HepG2 (cell line): ENCODE data around the gene MPPE1. TPM values are rescaled to one million over a fixed set of nuclear protein-coding genes. Genes with fewer than 3 reads are reported as not detected.

ENCODE experiments used
- ATF1 ChIP-seq: IDR thresholded peaks from 2 replicates; pipeline ENCODE4 v1.6.1; 2016; ENCODE audit warnings: mild to moderate bottlenecking, control low read depth
- CENPX ChIP-seq: sonication (generic); formaldehyde crosslinking; IDR thresholded peaks from 2 replicates; pipeline ENCODE4 v1.9.0; 2021; ENCODE audit warnings: mild to moderate bottlenecking, missing genetic modification reagents, moderate library complexity
- GABPA ChIP-seq, 2 experiments: IDR thresholded peaks; 2 replicates each; pipeline ENCODE4 v1.6.1; 2011 to 2016; ENCODE audit warnings: low read depth in 2 of 2, low read length in 1 of 2, missing biosample characterization in 1 of 2, missing genetic modification characterization in 1 of 2
- KDM1A ChIP-seq: IDR thresholded peaks from 2 replicates; pipeline ENCODE4 v1.6.1; 2016; ENCODE audit warnings: missing compliant biosample characterization
- KMT2A ChIP-seq: sonication (generic); formaldehyde crosslinking; IDR thresholded peaks from 2 replicates; pipeline ENCODE4 v1.4.0; 2020; ENCODE audit warnings: missing genetic modification reagents
- MTF2 ChIP-seq: sonication (generic); formaldehyde crosslinking; IDR thresholded peaks from 2 replicates; pipeline ENCODE4 v1.5.0; 2020; ENCODE audit warnings: missing genetic modification reagents, borderline replicate concordance
- NFIB ChIP-seq: sonication (generic); formaldehyde crosslinking; IDR thresholded peaks from 2 replicates; pipeline ENCODE4 v1.9.0; 2021; ENCODE audit warnings: missing genetic modification reagents, mild to moderate bottlenecking, borderline replicate concordance
- RELA ChIP-seq: sonication (generic); formaldehyde crosslinking; IDR thresholded peaks from 2 replicates; pipeline ENCODE4 v1.4.0; 2020; ENCODE audit warnings: missing genetic modification reagents
- SUZ12 ChIP-seq: fragments of 150-350 bp; IDR thresholded peaks from 2 replicates; pipeline ENCODE4 v1.6.1; 2014; ENCODE audit warnings: low read depth, low read length
- ZBTB7A ChIP-seq: sonication (generic); formaldehyde crosslinking; IDR thresholded peaks from 2 replicates; pipeline ENCODE4 v1.8.0; 2022; ENCODE audit warnings: mild to moderate bottlenecking, missing genetic modification reagents
- ZNF552 ChIP-seq: sonication (generic); formaldehyde crosslinking; IDR thresholded peaks from 2 replicates; pipeline ENCODE4 v1.9.0; 2022; ENCODE audit warnings: missing genetic modification reagents, mild to moderate bottlenecking, borderline replicate concordance
- ZNF670 ChIP-seq: sonication (generic); formaldehyde crosslinking; IDR thresholded peaks from 2 replicates; pipeline ENCODE4 v1.8.0; 2022; ENCODE audit warnings: mild to moderate bottlenecking, missing genetic modification reagents, borderline replicate concordance
- ZNF703 ChIP-seq: sonication (generic); formaldehyde crosslinking; IDR thresholded peaks from 2 replicates; pipeline ENCODE4 v1.5.1; 2020; ENCODE audit warnings: missing genetic modification reagents, mild to moderate bottlenecking, moderate library complexity, borderline replicate concordance
- ZNF788 ChIP-seq: sonication (generic); formaldehyde crosslinking; IDR thresholded peaks from 2 replicates; pipeline ENCODE4 v1.5.0; 2020; ENCODE audit warnings: mild to moderate bottlenecking, missing genetic modification reagents, borderline replicate concordance
- ZSCAN30 ChIP-seq: sonication (generic); formaldehyde crosslinking; IDR thresholded peaks from 2 replicates; pipeline ENCODE4 v1.5.0; 2020; ENCODE audit warnings: mild to moderate bottlenecking, missing genetic modification reagents
- polyA plus RNA-seq, 8 experiments: library from polyadenylated mRNA; depleted of rRNA in 3 of 8; stranded (reverse) in 7 of 8; unstranded in 1 of 8; fragments of >200 nt; fragmentation: Illumina TruSeq in 4 of 8; extraction: Trizol in 4 of 8; gene quantifications; 2 replicates each; pipeline versions ENCODE4 v1.2.1 to v1.2.3, GENCODE V29; 2011 to 2016; ENCODE audit warnings: low read depth in 4 of 8, missing spikeins in 1 of 8, mixed read lengths in 1 of 8; ENCODE audit not compliant: insufficient read depth in 1 of 8
- total RNA-seq, 5 experiments: library from RNA; depleted of rRNA; stranded (reverse); fragments of >200 nt; fragmentation: Illumina TruSeq; extraction: Trizol; gene quantifications; 2 replicates each; pipeline ENCODE4 v1.2.3, GENCODE V29; 2016; ENCODE audit warnings: low read depth in 1 of 5
- TF ChIP-seq, protein P1 (sequence below): sonication (generic); formaldehyde crosslinking; conservative IDR thresholded peaks from 2 replicates; pipeline ENCODE4 v1.4.0; 2020; ENCODE audit warnings: mild to moderate bottlenecking, missing genetic modification reagents, moderate library complexity
- TF ChIP-seq, protein P2 (sequence below): sonication (generic); formaldehyde crosslinking; IDR thresholded peaks from 2 replicates; pipeline ENCODE4 v1.4.0; 2020; ENCODE audit warnings: low read depth, mild to moderate bottlenecking, missing genetic modification reagents
- TF ChIP-seq, protein P3 (sequence below): sonication (generic); formaldehyde crosslinking; IDR thresholded peaks from 2 replicates; pipeline ENCODE4 v1.4.0; 2020; ENCODE audit warnings: mild to moderate bottlenecking, missing genetic modification reagents, borderline replicate concordance
- TF ChIP-seq, protein P4 (sequence below): IDR thresholded peaks from 2 replicates; pipeline ENCODE4 v1.6.1; 2012; ENCODE audit warnings: inconsistent platforms

MPPE1 gene
- total and polyA plus RNA-seq, 2 of the 13 experiments (the other 11 are each of a cell fraction or from before 2014, with no cell fraction given), result 9.6 to 11.9 TPM

DNA sequence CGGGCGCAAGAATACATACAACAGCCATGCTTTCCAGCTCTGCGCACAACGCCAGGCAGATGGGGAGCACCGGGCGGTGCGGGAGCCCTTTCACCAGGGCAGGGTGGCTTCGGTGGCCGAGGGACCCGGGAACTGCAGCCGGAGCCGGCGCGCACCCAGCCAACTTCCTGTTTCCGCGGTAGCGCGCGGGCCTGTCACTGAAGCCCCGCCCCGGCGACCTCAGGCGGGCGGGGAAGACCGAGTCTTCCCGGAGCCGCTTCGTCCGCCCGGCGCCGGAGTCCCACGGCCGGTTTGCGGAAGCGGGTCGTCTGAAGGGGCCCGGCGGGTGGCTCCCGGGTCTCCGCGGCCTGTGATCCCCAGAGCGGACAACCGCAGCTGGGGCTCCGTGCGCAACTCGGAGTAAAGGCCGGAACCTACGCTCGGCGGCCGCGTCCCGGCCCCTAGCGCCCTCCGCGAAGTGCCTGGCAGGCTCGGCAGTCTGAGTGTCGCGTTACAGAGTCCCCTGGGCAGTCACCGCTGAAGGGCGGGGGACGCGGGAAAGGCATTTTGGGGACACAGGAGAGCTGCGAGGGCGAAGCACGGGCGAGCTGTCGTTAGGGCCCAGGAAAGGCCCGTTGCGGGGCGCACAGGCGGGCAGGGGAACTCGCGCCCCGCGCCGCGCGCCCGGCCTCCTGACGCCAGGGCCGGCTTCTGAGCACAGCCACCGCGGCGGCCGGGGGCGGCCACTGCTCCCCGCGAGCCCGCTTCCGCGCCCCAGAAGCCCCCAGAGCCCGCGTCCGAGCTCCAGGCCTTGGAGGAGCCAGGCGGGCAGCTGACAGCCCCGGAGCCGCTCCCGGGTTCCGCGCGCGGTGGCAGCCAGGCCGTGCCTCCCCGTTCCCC, at the start of gene MPPE1 (continued):
- TF ChIP-seq, protein P1, sequence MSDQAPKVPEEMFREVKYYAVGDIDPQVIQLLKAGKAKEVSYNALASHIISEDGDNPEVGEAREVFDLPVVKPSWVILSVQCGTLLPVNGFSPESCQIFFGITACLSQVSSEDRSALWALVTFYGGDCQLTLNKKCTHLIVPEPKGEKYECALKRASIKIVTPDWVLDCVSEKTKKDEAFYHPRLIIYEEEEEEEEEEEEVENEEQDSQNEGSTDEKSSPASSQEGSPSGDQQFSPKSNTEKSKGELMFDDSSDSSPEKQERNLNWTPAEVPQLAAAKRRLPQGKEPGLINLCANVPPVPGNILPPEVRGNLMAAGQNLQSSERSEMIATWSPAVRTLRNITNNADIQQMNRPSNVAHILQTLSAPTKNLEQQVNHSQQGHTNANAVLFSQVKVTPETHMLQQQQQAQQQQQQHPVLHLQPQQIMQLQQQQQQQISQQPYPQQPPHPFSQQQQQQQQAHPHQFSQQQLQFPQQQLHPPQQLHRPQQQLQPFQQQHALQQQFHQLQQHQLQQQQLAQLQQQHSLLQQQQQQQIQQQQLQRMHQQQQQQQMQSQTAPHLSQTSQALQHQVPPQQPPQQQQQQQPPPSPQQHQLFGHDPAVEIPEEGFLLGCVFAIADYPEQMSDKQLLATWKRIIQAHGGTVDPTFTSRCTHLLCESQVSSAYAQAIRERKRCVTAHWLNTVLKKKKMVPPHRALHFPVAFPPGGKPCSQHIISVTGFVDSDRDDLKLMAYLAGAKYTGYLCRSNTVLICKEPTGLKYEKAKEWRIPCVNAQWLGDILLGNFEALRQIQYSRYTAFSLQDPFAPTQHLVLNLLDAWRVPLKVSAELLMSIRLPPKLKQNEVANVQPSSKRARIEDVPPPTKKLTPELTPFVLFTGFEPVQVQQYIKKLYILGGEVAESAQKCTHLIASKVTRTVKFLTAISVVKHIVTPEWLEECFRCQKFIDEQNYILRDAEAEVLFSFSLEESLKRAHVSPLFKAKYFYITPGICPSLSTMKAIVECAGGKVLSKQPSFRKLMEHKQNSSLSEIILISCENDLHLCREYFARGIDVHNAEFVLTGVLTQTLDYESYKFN, result no peak; the same call in 1 of the 2 replicates
- TF ChIP-seq ZNF552, result no peak
- TF ChIP-seq MTF2 (CRISPR knock-in tag), result no peak
- no peak; the same call in 1 of the 2 replicates for TF ChIP-seq ZNF703 (CRISPR knock-in tag)
- TF ChIP-seq ZSCAN30, result no peak
- no peak; the same call in 1 of the 2 replicates for TF ChIP-seq RELA
- TF ChIP-seq SUZ12, result no peak
- peak; percentile 78; the same call in 1 of the 2 replicates for TF ChIP-seq KMT2A
- TF ChIP-seq, protein P2, sequence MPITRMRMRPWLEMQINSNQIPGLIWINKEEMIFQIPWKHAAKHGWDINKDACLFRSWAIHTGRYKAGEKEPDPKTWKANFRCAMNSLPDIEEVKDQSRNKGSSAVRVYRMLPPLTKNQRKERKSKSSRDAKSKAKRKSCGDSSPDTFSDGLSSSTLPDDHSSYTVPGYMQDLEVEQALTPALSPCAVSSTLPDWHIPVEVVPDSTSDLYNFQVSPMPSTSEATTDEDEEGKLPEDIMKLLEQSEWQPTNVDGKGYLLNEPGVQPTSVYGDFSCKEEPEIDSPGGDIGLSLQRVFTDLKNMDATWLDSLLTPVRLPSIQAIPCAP (CRISPR knock-in tag), result no peak
- TF ChIP-seq KDM1A (CRISPR knock-in tag), result no peak
- no peak for TF ChIP-seq NFIB (CRISPR knock-in tag)
- TF ChIP-seq CENPX (CRISPR knock-in tag), result no peak
- TF ChIP-seq ZNF788 (CRISPR knock-in tag), result peak; percentile 81; the same call in 1 of the 2 replicates
- TF ChIP-seq ZNF670 (CRISPR knock-in tag), result no peak
- TF ChIP-seq, protein P3, sequence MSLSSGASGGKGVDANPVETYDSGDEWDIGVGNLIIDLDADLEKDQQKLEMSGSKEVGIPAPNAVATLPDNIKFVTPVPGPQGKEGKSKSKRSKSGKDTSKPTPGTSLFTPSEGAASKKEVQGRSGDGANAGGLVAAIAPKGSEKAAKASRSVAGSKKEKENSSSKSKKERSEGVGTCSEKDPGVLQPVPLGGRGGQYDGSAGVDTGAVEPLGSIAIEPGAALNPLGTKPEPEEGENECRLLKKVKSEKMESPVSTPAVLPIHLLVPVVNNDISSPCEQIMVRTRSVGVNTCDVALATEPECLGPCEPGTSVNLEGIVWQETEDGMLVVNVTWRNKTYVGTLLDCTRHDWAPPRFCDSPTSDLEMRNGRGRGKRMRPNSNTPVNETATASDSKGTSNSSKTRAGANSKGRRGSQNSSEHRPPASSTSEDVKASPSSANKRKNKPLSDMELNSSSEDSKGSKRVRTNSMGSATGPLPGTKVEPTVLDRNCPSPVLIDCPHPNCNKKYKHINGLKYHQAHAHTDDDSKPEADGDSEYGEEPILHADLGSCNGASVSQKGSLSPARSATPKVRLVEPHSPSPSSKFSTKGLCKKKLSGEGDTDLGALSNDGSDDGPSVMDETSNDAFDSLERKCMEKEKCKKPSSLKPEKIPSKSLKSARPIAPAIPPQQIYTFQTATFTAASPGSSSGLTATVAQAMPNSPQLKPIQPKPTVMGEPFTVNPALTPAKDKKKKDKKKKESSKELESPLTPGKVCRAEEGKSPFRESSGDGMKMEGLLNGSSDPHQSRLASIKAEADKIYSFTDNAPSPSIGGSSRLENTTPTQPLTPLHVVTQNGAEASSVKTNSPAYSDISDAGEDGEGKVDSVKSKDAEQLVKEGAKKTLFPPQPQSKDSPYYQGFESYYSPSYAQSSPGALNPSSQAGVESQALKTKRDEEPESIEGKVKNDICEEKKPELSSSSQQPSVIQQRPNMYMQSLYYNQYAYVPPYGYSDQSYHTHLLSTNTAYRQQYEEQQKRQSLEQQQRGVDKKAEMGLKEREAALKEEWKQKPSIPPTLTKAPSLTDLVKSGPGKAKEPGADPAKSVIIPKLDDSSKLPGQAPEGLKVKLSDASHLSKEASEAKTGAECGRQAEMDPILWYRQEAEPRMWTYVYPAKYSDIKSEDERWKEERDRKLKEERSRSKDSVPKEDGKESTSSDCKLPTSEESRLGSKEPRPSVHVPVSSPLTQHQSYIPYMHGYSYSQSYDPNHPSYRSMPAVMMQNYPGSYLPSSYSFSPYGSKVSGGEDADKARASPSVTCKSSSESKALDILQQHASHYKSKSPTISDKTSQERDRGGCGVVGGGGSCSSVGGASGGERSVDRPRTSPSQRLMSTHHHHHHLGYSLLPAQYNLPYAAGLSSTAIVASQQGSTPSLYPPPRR (CRISPR knock-in tag), result no peak
- no peak for TF ChIP-seq ZBTB7A (CRISPR knock-in tag)
- TF ChIP-seq ATF1, result no peak
- TF ChIP-seq, protein P4, sequence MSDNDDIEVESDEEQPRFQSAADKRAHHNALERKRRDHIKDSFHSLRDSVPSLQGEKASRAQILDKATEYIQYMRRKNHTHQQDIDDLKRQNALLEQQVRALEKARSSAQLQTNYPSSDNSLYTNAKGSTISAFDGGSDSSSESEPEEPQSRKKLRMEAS, result peak; percentile 58
- TF ChIP-seq GABPA (IDR thresholded peaks at IDR 0.05; ENCODE audit: low read depth, low read length), result peak; percentile 71
- peak; percentile 85 for TF ChIP-seq GABPA (CRISPR knock-in tag; IDR thresholded peaks at IDR 0.05; ENCODE audit: low read depth)
